Measurements from ENCODE around the gene R3HDM4. TPM values are rescaled to one million over a fixed set of nuclear protein-coding genes. Genes with fewer than 3 reads are reported as not detected.

Gene R3HDM4
- total and polyA plus RNA-seq, 2 donors from 2014 or later = 47.4 to 71.4 TPM

DNA sequence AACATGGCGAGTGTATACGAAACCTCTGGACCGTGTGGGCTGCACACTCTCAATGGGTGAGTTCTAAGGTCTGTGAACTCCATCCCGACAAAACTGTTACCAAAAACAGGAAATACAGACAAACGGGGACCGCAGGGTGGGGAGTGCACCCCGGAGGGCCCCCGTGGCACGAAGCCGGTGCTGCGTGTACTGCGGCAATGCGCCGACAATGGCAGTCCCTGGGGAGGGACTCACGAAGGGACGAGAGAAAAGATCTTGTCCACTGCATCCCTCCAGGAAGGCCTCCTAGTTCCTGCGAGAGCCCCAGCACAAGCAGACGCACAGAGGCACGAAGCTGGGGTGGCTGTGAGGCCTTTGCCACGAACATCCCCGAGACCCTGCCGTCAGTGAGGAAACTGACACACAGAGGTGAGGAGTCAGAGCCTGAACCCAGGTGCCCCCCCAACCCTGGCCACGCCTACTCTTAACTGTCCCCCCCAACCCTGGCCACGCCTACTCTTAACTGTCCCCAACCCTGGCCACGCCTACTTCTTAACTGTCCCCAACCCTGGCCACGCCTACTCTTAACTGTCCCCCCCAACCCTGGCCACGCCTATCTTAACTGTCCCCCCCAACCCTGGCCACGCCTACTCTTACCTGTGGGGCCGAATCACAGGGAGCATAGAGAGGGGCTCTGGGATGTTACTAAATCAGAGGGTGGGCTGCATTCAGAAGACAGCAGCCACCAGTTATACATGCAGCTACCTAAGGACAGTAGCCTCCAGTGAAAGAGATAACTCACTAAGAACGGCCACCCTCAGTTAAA, 24.2 kb downstream of the R3HDM4 start:
- Histone ChIP-seq H3K27me3 (ENCODE audit: control insufficient read depth, insufficient read depth, low read length) (no peaks in the 10 kb centered on the region), H3K4me1 (ENCODE audit: control insufficient read depth in 2 of 3, insufficient read depth in 2 of 3, low read depth in 1 of 3, low read length in 3 of 3) (peaks cover 0 to 2% (median 0%) of the 10 kb centered on the region in 3 donors), H3K27ac (ENCODE audit: low read depth in 2 of 2, low read length in 2 of 2) (no peak overlapping the region), H3K9ac (ENCODE audit: low read length in 3 of 3) (no peak overlapping the region), H3K4me3 (ENCODE audit: low read length in 3 of 3) (no peak overlapping the region), H3K9me3 (ENCODE audit: control insufficient read depth in 2 of 3, insufficient read depth in 1 of 3, low read length in 3 of 3) (no peaks in the 10 kb centered on the region), H3K36me3 (ENCODE audit: control insufficient read depth in 2 of 3, insufficient read depth in 3 of 3, low read length in 3 of 3) (peaks cover 2 to 21% (median 6%) of the 10 kb centered on the region in 3 donors)
- intact Hi-C loops (cut with DNase I) = no loop called here
- FAIRE-seq (no peak), DNase-seq (peak in 1 of 5 donors; percentile 42)
- no peak for TF ChIP-seq CTCF (IDR thresholded peaks at IDR 0.05; ENCODE audit: borderline replicate concordance, extremely low read depth, insufficient read depth)

DNA sequence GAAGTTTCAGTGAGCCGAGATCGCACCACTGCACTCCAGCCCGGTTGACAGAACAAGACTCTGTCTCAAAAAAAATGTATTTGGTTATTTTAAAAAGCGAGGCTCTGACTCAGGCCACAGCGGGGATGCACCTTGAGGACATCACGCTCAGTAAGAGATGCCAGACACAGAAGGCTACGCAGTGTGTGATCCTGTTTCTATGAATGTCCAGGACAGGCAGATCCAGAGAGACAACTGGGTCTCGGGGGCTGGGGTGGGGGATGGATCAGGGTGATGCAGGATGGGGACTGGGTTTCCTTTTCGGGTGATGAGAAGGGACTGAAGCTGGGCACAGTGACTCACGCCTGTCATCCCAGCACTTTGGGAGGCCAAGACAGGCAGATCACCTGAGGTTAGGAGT, 25.4 kb downstream of the R3HDM4 start:
- FAIRE-seq (no peak), DNase-seq (no peak)
- Histone ChIP-seq H3K4me1 (ENCODE audit: control insufficient read depth in 2 of 3, insufficient read depth in 2 of 3, low read depth in 1 of 3, low read length in 3 of 3) (peaks cover 0 to 2% (median 0%) of the 10 kb centered on the region in 3 donors), H3K27me3 (ENCODE audit: control insufficient read depth, insufficient read depth, low read length) (no peaks in the 10 kb centered on the region), H3K27ac (ENCODE audit: low read depth in 2 of 2, low read length in 2 of 2) (no peak overlapping the region), H3K4me3 (ENCODE audit: low read length in 3 of 3) (no peak overlapping the region), H3K9ac (ENCODE audit: low read length in 3 of 3) (no peak overlapping the region), H3K36me3 (ENCODE audit: control insufficient read depth in 2 of 3, insufficient read depth in 3 of 3, low read length in 3 of 3) (peaks cover 2 to 21% (median 6%) of the 10 kb centered on the region in 3 donors), H3K9me3 (ENCODE audit: control insufficient read depth in 2 of 3, insufficient read depth in 1 of 3, low read length in 3 of 3) (no peaks in the 10 kb centered on the region)
- no peak for TF ChIP-seq CTCF (IDR thresholded peaks at IDR 0.05; ENCODE audit: borderline replicate concordance, extremely low read depth, insufficient read depth)
- intact Hi-C loops (cut with DNase I) = no loop called here

DNA sequence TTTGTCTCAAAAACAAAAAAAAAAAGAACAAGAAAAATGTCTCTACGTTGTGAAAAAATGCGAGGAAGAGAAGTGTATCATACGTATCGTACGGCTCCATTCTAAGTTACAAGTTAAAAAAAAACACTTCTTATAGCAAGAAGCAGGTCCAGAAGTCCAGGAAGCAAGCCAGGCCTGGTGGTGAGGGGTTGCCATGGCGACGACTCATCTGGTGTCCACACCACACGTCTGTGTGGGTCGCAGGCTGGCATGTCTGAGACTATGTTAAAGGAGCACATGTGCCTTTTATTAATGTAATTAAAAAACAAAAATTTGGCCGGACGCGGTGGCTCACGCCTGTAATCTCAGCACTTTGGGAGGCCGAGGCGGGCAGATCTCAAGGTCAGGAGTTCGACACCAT, 25.9 kb downstream of the R3HDM4 start:
- Histone ChIP-seq H3K4me1 (ENCODE audit: control insufficient read depth in 2 of 3, insufficient read depth in 2 of 3, low read depth in 1 of 3, low read length in 3 of 3) (peaks cover 0 to 2% (median 0%) of the 10 kb centered on the region in 3 donors), H3K9me3 (ENCODE audit: control insufficient read depth in 2 of 3, insufficient read depth in 1 of 3, low read length in 3 of 3) (no peaks in the 10 kb centered on the region), H3K4me3 (ENCODE audit: low read length in 3 of 3) (no peak overlapping the region), H3K36me3 (ENCODE audit: control insufficient read depth in 2 of 3, insufficient read depth in 3 of 3, low read length in 3 of 3) (peaks cover 2 to 21% (median 6%) of the 10 kb centered on the region in 3 donors), H3K9ac (ENCODE audit: low read length in 3 of 3) (no peak overlapping the region), H3K27me3 (ENCODE audit: control insufficient read depth, insufficient read depth, low read length) (no peaks in the 10 kb centered on the region), H3K27ac (ENCODE audit: low read depth in 2 of 2, low read length in 2 of 2) (no peak overlapping the region)
- TF ChIP-seq CTCF (IDR thresholded peaks at IDR 0.05; ENCODE audit: borderline replicate concordance, extremely low read depth, insufficient read depth) = no peak
- DNase-seq (peak in 1 of 5 donors; percentile 41), FAIRE-seq (no peak)
- intact Hi-C loops (cut with DNase I) = no loop called here
